CD4-positive, alpha-beta T cell treated with Interleukin-6 at 100 ng/mL for 8 hours (primary cell): ENCODE data around the gene CNTN1.

Experiments
- DNase-seq: peaks from one replicate; pipeline ENCODE4 v3.0.0-alpha.2; 2020; ENCODE audit warnings: mixed read lengths, low spot score

Gene CNTN1

GRCh38 chr12:41120211-41120610 is 428.0 kb downstream of the CNTN1 start:
- no peak for DNase-seq

GRCh38 chr12:41121374-41121773 is 429.1 kb downstream of the CNTN1 start:
- DNase-seq: no peak
